Testis (tissue), 2 donors: ENCODE results near the gene FBXO33.

ENCODE experiments used
- POLR2A ChIP-seq: fragments of 450-650 bp; IDR thresholded peaks from one replicate; pipeline ENCODE4 v1.6.1; 2017; ENCODE audit warnings: antibody characterized with exemption, mild to moderate bottlenecking, moderate library complexity
- TF ChIP-seq, protein P1 (sequence below), 3 experiments: fragments of 450-650 bp in 2 of 3; fragments of 200-600 bp in 1 of 3; sonication (generic) in 1 of 3; IDR thresholded peaks; one replicate each; pipeline ENCODE4 v1.5.1; 2016 to 2019; ENCODE audit warnings: antibody characterized with exemption in 3 of 3, mild to moderate bottlenecking in 2 of 3, moderate library complexity in 1 of 3

DNA sequence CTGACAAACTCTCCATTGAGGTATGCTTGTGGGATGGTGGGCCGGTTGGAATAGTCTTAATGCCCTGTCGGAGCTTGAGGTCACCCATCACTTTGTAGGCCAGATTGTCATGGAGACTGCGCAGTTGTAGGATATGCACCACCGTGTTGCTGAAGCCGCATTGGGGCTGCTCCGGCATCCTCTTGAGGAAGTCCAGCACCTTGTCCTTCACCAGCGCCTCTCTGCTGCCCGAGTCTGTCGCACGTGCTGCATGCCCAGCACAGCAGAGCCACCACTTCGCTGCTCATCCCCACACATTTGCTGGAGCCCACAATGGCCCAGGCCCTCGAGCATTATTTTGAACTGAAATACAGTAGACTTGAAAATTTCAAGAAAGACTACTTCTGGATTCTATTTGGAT lies 61.8 kb downstream of the FBXO33 start:
- TF ChIP-seq, protein P1, sequence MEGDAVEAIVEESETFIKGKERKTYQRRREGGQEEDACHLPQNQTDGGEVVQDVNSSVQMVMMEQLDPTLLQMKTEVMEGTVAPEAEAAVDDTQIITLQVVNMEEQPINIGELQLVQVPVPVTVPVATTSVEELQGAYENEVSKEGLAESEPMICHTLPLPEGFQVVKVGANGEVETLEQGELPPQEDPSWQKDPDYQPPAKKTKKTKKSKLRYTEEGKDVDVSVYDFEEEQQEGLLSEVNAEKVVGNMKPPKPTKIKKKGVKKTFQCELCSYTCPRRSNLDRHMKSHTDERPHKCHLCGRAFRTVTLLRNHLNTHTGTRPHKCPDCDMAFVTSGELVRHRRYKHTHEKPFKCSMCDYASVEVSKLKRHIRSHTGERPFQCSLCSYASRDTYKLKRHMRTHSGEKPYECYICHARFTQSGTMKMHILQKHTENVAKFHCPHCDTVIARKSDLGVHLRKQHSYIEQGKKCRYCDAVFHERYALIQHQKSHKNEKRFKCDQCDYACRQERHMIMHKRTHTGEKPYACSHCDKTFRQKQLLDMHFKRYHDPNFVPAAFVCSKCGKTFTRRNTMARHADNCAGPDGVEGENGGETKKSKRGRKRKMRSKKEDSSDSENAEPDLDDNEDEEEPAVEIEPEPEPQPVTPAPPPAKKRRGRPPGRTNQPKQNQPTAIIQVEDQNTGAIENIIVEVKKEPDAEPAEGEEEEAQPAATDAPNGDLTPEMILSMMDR (IDR thresholded peaks at IDR 0.05): no peak
- TF ChIP-seq POLR2A: no peak
